ENCODE data around the gene SAMD11. TPM values are rescaled to one million over a fixed set of nuclear protein-coding genes. Genes with fewer than 3 reads are reported as not detected.
A peak's percentile ranks its signal among the peaks of the same experiment; 100 is the strongest.
"Not testable (repeated sequence)": the region's sequence is repeated elsewhere in the genome, so short reads cannot be mapped to it uniquely, and the experiment has no call there.

Gene SAMD11
- total and polyA plus RNA-seq, 2 experiments from 2014 or later: 8.2 to 40.9 TPM

- not testable (repeated sequence) for H2AFZ ChIP-seq
- peak; percentile 12 for TF ChIP-seq EZH2 (IDR thresholded peaks at IDR 0.05; ENCODE audit: insufficient read depth, poor library complexity, severe bottlenecking)
- 3% methylated on average over 2 of the region's 2 CpGs for WGBS, 2 experiments (ENCODE audit: low coverage in 1 of 2, low lambda C conversion rate in 2 of 2, missing lambda C conversion rate in 2 of 2)
These were observed 43.2 kb upstream of the SAMD11 start for GRCh38 chr1:880511-880910.

GRCh38 chr1:880915-881314 is 42.8 kb upstream of the SAMD11 start:
- H3K79me2 ChIP-seq (ENCODE audit: insufficient read depth); H3K4me3 ChIP-seq; H3K4me1 ChIP-seq (ENCODE audit: insufficient read depth); DNase-seq; in situ Hi-C loops (cut with MboI); H4K20me1 ChIP-seq (ENCODE audit: insufficient read depth); H3K27ac ChIP-seq; H3K9ac ChIP-seq; H2AFZ ChIP-seq; H3K36me3 ChIP-seq (ENCODE audit: low read depth); H3K4me2 ChIP-seq (ENCODE audit: unreplicated experiment); H3K9me2 ChIP-seq (ENCODE audit: insufficient read depth); H3F3A ChIP-seq (ENCODE audit: insufficient read depth); H3K9me3 ChIP-seq (ENCODE audit: low read depth): not testable (repeated sequence)
- H3K27me3 ChIP-seq (replicated peaks; ENCODE audit: insufficient read depth): peaks cover 66% of the 10 kb centered on the region
- TF ChIP-seq EZH2 (IDR thresholded peaks at IDR 0.05; ENCODE audit: insufficient read depth, poor library complexity, severe bottlenecking): peak; percentile 0
- WGBS, 2 experiments (ENCODE audit: low coverage in 1 of 2, low lambda C conversion rate in 2 of 2, missing lambda C conversion rate in 2 of 2): 58 to 72% methylated on average over 2 of the region's 2 CpGs

More at GRCh38 chr1:880511-880910, 43.2 kb upstream of the SAMD11 start:
- in situ Hi-C loops (cut with MboI); H3F3A ChIP-seq (ENCODE audit: insufficient read depth); H3K9me2 ChIP-seq (ENCODE audit: insufficient read depth); H3K36me3 ChIP-seq (ENCODE audit: low read depth); H3K4me1 ChIP-seq (ENCODE audit: insufficient read depth); H3K9me3 ChIP-seq (ENCODE audit: low read depth); H3K27ac ChIP-seq; H4K20me1 ChIP-seq (ENCODE audit: insufficient read depth); H3K4me2 ChIP-seq (ENCODE audit: unreplicated experiment); H3K4me3 ChIP-seq; H3K79me2 ChIP-seq (ENCODE audit: insufficient read depth); H3K9ac ChIP-seq: not testable (repeated sequence)
- peaks cover 62% of the 10 kb centered on the region for H3K27me3 ChIP-seq (replicated peaks; ENCODE audit: insufficient read depth)
- DNase-seq: peak; percentile 19

GRCh38 chr1:886311-886710 is 37.4 kb upstream of the SAMD11 start:
- Histone ChIP-seq H4K20me1 (ENCODE audit: insufficient read depth) (no peaks in the 10 kb centered on the region), H3K4me3 (no peak overlapping the region), H3K9ac (no peak overlapping the region), H3K36me3 (ENCODE audit: low read depth) (no peaks in the 10 kb centered on the region), H3K9me3 (ENCODE audit: low read depth) (no peaks in the 10 kb centered on the region), H2AFZ (no peak overlapping the region), H3K27me3 (replicated peaks; ENCODE audit: insufficient read depth) (peaks cover 62% of the 10 kb centered on the region), H3K79me2 (ENCODE audit: insufficient read depth) (no peaks in the 10 kb centered on the region), H3K4me2 (ENCODE audit: unreplicated experiment) (no peak overlapping the region), H3F3A (ENCODE audit: insufficient read depth) (no peaks in the 10 kb centered on the region), H3K27ac (no peak overlapping the region), H3K4me1 (ENCODE audit: insufficient read depth) (no peaks in the 10 kb centered on the region), H3K9me2 (ENCODE audit: insufficient read depth) (no peaks in the 10 kb centered on the region)
- TF ChIP-seq EZH2phosphoT487 (IDR thresholded peaks at IDR 0.05; ENCODE audit: insufficient read depth, low read depth) (no peak), EZH2 (IDR thresholded peaks at IDR 0.05; ENCODE audit: insufficient read depth, poor library complexity, severe bottlenecking) (no peak)
- WGBS, 2 experiments (ENCODE audit: low coverage in 1 of 2, low lambda C conversion rate in 2 of 2, missing lambda C conversion rate in 2 of 2): 50 to 80% methylated on average over 1 of the region's 1 CpG
- in situ Hi-C loops (cut with MboI): no loop called here
- no peak for DNase-seq

- Histone ChIP-seq H3K79me2 (ENCODE audit: insufficient read depth) (no peaks in the 10 kb centered on the region), H3K9ac (no peak overlapping the region), H3K36me3 (ENCODE audit: low read depth) (no peaks in the 10 kb centered on the region), H3K4me2 (ENCODE audit: unreplicated experiment) (no peak overlapping the region), H3F3A (ENCODE audit: insufficient read depth) (no peaks in the 10 kb centered on the region), H3K4me1 (ENCODE audit: insufficient read depth) (no peaks in the 10 kb centered on the region), H4K20me1 (ENCODE audit: insufficient read depth) (no peaks in the 10 kb centered on the region), H3K27me3 (replicated peaks; ENCODE audit: insufficient read depth) (peaks cover 58% of the 10 kb centered on the region), H3K4me3 (no peak overlapping the region), H3K27ac (no peak overlapping the region), H2AFZ (no peak overlapping the region), H3K9me3 (ENCODE audit: low read depth) (no peaks in the 10 kb centered on the region), H3K9me2 (ENCODE audit: insufficient read depth) (no peaks in the 10 kb centered on the region)
- TF ChIP-seq EZH2phosphoT487 (IDR thresholded peaks at IDR 0.05; ENCODE audit: insufficient read depth, low read depth) (no peak), EZH2 (IDR thresholded peaks at IDR 0.05; ENCODE audit: insufficient read depth, poor library complexity, severe bottlenecking) (no peak)
- 74 to 75% methylated on average over 11 of the region's 11 CpGs for WGBS, 2 experiments (ENCODE audit: low coverage in 1 of 2, low lambda C conversion rate in 2 of 2, missing lambda C conversion rate in 2 of 2)
- no peak for DNase-seq
- in situ Hi-C loops (cut with MboI): no loop called here
These were observed 37.0 kb upstream of the SAMD11 start for GRCh38 chr1:886760-887159.

DNA sequence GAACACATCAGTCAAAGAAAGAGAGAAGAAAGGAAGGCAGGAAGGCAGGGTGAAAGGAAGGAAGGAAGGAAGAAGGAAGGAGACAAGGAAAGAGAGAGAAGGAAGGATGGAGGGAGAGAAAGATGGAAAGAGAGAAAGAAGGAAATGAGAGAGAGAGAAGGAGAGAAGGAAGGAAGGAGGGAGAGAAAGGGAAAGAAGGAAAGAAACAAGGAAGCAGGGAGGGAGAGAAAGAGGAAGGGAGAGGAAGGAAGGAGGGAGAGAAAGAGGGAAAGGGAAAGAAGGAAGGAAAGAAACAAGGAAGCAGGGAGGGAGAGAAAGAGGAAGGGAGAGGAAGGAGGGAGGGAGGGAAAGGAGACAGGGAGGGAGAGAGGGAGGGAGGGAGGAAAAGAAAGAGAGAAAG is 35.4 kb upstream of the SAMD11 start:
- in situ Hi-C loops (cut with MboI): no loop called here
- no peak overlapping the region for H2AFZ ChIP-seq
- no peak overlapping the region for H3K4me3 ChIP-seq
- no peaks in the 10 kb centered on the region for H4K20me1 ChIP-seq (ENCODE audit: insufficient read depth)
- H3K36me3 ChIP-seq (ENCODE audit: low read depth): no peaks in the 10 kb centered on the region
- H3K79me2 ChIP-seq (ENCODE audit: insufficient read depth): no peaks in the 10 kb centered on the region
- H3K9me2 ChIP-seq (ENCODE audit: insufficient read depth): no peaks in the 10 kb centered on the region
- H3K9ac ChIP-seq: no peak overlapping the region
- H3K4me2 ChIP-seq (ENCODE audit: unreplicated experiment): no peak overlapping the region
- TF ChIP-seq EZH2 (IDR thresholded peaks at IDR 0.05; ENCODE audit: insufficient read depth, poor library complexity, severe bottlenecking) (no peak), EZH2phosphoT487 (IDR thresholded peaks at IDR 0.05; ENCODE audit: insufficient read depth, low read depth) (no peak)
- no peaks in the 10 kb centered on the region for H3F3A ChIP-seq (ENCODE audit: insufficient read depth)
- DNase-seq: no peak
- no peak overlapping the region for H3K27ac ChIP-seq
- H3K9me3 ChIP-seq (ENCODE audit: low read depth): no peaks in the 10 kb centered on the region
- H3K27me3 ChIP-seq (replicated peaks; ENCODE audit: insufficient read depth): peaks cover 43% of the 10 kb centered on the region
- no peaks in the 10 kb centered on the region for H3K4me1 ChIP-seq (ENCODE audit: insufficient read depth)

GRCh38 chr1:889774-890173 is 33.9 kb upstream of the SAMD11 start:
- H3K36me3 ChIP-seq (ENCODE audit: low read depth); H3K4me2 ChIP-seq (ENCODE audit: unreplicated experiment); in situ Hi-C loops (cut with MboI); H3K4me1 ChIP-seq (ENCODE audit: insufficient read depth); H2AFZ ChIP-seq; H3K9me3 ChIP-seq (ENCODE audit: low read depth); DNase-seq; H3K9me2 ChIP-seq (ENCODE audit: insufficient read depth); H3K79me2 ChIP-seq (ENCODE audit: insufficient read depth); H4K20me1 ChIP-seq (ENCODE audit: insufficient read depth); H3K9ac ChIP-seq; H3F3A ChIP-seq (ENCODE audit: insufficient read depth); H3K27ac ChIP-seq; H3K4me3 ChIP-seq: not testable (repeated sequence)
- H3K27me3 ChIP-seq (replicated peaks; ENCODE audit: insufficient read depth): peaks cover 28% of the 10 kb centered on the region
- WGBS, 2 experiments (ENCODE audit: low coverage in 1 of 2, low lambda C conversion rate in 2 of 2, missing lambda C conversion rate in 2 of 2): 71 to 75% methylated on average over 4 of the region's 4 CpGs

DNA sequence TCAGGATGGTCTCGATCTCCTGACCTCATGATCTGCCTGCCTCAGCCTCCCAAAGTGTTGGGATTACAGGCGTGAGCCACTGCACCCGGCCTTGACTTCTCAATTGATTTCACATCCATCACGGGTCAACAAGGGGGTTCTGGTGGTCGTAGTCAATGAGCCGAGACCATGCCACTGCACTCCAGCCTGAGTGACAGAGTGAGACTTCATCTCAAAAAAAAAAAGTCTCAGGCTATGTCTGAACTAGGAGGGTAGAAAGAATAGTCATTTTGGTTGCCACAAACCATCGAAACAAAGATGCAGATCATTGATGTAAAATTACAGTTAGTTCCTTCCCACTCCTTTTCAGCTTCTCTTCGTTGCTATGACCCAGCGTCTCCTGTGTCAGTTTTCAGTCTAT is 33.5 kb upstream of the SAMD11 start:
- H3K79me2 ChIP-seq (ENCODE audit: insufficient read depth); DNase-seq; H3K9ac ChIP-seq; H3F3A ChIP-seq (ENCODE audit: insufficient read depth); H3K4me1 ChIP-seq (ENCODE audit: insufficient read depth); H3K4me3 ChIP-seq; H3K9me3 ChIP-seq (ENCODE audit: low read depth); H3K27ac ChIP-seq; in situ Hi-C loops (cut with MboI); H4K20me1 ChIP-seq (ENCODE audit: insufficient read depth); H2AFZ ChIP-seq; H3K9me2 ChIP-seq (ENCODE audit: insufficient read depth); H3K36me3 ChIP-seq (ENCODE audit: low read depth); H3K4me2 ChIP-seq (ENCODE audit: unreplicated experiment): not testable (repeated sequence)
- peaks cover 26% of the 10 kb centered on the region for H3K27me3 ChIP-seq (replicated peaks; ENCODE audit: insufficient read depth)
- WGBS, 2 experiments (ENCODE audit: low coverage in 1 of 2, low lambda C conversion rate in 2 of 2, missing lambda C conversion rate in 2 of 2): 49 to 56% methylated on average over 9 of the region's 9 CpGs

Data from GM23248 (cell line).